Esophagus squamous epithelium (tissue), 4 donors: ENCODE measurements around the gene SHQ1.

ENCODE experiments used
- CTCF ChIP-seq, 6 experiments: fragments of 450-650 bp in 4 of 6; fragments of 200-600 bp in 2 of 6; sonication (generic) in 2 of 6; IDR thresholded peaks; one replicate each; pipeline ENCODE4 v1.5.1; 2016 to 2019; ENCODE audit warnings: antibody characterized with exemption in 6 of 6, mild to moderate bottlenecking in 4 of 6, moderate library complexity in 4 of 6
- POLR2A ChIP-seq, 4 donors: fragments of 450-650 bp; IDR thresholded peaks; one replicate each; pipeline ENCODE4 v1.6.1; 2017; ENCODE audit warnings: antibody characterized with exemption in 4 of 4, mild to moderate bottlenecking in 4 of 4, moderate library complexity in 3 of 4

- no peak for TF ChIP-seq CTCF (IDR thresholded peaks at IDR 0.05)
- TF ChIP-seq POLR2A (IDR thresholded peaks at IDR 0.05), result no peak
Measured at GRCh38 chr3:72748659-72749058, 99.6 kb downstream of the SHQ1 start.
